Peyer's patch (tissue), 4 donors: ENCODE data around the gene SAPCD1.

Experiments
- POLR2A ChIP-seq, 2 donors: fragments of 450-650 bp; IDR thresholded peaks; one replicate each; pipeline ENCODE4 v1.5.1; 2017; ENCODE audit warnings: antibody characterized with exemption in 2 of 2, mild to moderate bottlenecking in 2 of 2, moderate library complexity in 2 of 2
- TF ChIP-seq, protein P1 (sequence below), 6 experiments: fragments of 450-650 bp in 4 of 6; fragments of 200-600 bp in 2 of 6; sonication (generic) in 1 of 6; IDR thresholded peaks; one replicate each; pipeline ENCODE4 v1.5.1; 2017 to 2019; ENCODE audit warnings: antibody characterized with exemption in 6 of 6, mild to moderate bottlenecking in 3 of 6, moderate library complexity in 1 of 6

DNA sequence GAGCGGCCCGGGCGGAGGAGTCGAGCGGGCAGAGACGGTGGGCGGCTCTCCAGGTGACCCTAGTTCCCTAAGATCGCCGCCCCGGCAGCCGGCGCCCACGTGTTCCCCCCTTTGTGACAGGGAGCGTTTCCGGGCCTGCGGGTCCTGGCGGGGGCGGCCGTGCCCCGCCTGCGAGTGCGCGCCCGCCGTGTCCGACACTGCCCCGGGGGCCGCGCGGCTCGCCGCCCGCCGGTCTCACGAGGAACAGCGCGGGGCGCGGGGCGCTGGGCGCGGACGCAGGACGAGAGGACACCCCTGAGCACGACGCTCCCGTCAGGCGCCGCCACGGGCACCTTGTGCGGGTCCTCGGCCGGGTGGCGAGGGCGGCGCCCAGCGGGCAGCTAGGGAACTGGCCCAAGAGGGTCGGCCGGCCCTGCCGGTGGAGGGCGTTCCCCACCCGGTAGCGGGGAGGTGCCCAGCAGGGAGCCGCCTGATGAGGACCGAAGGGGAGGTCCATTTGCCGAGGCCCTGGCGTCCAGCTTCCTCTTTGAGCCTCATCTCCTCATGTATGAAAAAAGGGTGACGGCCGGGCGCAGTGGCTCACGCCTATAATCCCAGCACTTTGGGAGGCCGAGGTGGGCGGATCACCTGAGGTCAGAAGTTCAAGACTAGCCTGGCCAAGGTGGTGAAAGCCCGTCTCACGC lies 33.3 kb downstream of the SAPCD1 start, which contains the start of gene VARS1:
- peak; percentile 35 to 36 for TF ChIP-seq POLR2A (IDR thresholded peaks at IDR 0.05)
- TF ChIP-seq, protein P1, sequence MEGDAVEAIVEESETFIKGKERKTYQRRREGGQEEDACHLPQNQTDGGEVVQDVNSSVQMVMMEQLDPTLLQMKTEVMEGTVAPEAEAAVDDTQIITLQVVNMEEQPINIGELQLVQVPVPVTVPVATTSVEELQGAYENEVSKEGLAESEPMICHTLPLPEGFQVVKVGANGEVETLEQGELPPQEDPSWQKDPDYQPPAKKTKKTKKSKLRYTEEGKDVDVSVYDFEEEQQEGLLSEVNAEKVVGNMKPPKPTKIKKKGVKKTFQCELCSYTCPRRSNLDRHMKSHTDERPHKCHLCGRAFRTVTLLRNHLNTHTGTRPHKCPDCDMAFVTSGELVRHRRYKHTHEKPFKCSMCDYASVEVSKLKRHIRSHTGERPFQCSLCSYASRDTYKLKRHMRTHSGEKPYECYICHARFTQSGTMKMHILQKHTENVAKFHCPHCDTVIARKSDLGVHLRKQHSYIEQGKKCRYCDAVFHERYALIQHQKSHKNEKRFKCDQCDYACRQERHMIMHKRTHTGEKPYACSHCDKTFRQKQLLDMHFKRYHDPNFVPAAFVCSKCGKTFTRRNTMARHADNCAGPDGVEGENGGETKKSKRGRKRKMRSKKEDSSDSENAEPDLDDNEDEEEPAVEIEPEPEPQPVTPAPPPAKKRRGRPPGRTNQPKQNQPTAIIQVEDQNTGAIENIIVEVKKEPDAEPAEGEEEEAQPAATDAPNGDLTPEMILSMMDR (IDR thresholded peaks at IDR 0.05), result peak; percentile 83 to 98 (median 94)
